ENCODE results near the gene NQO2. TPM values are rescaled to one million over a fixed set of nuclear protein-coding genes. Genes with fewer than 3 reads are reported as not detected.

The NQO2 gene
- total and polyA plus RNA-seq, 2 of the 13 experiments (the other 11 are each of a cell fraction or from before 2014, with no cell fraction given): 32.2 to 56.5 TPM

- peak; percentile 54; the same call in 1 of the 2 replicates for TF ChIP-seq ZNF609 (CRISPR knock-in tag; IDR thresholded peaks at IDR 0.05; ENCODE audit: borderline replicate concordance)
- TF ChIP-seq, protein P1, sequence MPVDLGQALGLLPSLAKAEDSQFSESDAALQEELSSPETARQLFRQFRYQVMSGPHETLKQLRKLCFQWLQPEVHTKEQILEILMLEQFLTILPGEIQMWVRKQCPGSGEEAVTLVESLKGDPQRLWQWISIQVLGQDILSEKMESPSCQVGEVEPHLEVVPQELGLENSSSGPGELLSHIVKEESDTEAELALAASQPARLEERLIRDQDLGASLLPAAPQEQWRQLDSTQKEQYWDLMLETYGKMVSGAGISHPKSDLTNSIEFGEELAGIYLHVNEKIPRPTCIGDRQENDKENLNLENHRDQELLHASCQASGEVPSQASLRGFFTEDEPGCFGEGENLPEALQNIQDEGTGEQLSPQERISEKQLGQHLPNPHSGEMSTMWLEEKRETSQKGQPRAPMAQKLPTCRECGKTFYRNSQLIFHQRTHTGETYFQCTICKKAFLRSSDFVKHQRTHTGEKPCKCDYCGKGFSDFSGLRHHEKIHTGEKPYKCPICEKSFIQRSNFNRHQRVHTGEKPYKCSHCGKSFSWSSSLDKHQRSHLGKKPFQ (CRISPR knock-in tag; IDR thresholded peaks at IDR 0.05; ENCODE audit: insufficient replicate concordance): peak; percentile 84
- TF ChIP-seq ZNF343 (CRISPR knock-in tag; IDR thresholded peaks at IDR 0.05): no peak
- TF ChIP-seq FIP1L1 (IDR thresholded peaks at IDR 0.05; ENCODE audit: borderline replicate concordance, insufficient read depth, low read depth, low read length): no peak
- TF ChIP-seq, protein P2, sequence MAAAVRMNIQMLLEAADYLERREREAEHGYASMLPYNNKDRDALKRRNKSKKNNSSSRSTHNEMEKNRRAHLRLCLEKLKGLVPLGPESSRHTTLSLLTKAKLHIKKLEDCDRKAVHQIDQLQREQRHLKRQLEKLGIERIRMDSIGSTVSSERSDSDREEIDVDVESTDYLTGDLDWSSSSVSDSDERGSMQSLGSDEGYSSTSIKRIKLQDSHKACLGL (CRISPR knock-in tag; IDR thresholded peaks at IDR 0.05): no peak
- no peak for TF ChIP-seq FOXA1 (IDR thresholded peaks at IDR 0.05)
- peak; percentile 1; the same call in 1 of the 2 replicates for TF ChIP-seq FOXA1 (CRISPR knock-in tag; IDR thresholded peaks at IDR 0.05)
- TF ChIP-seq ZNF24 (IDR thresholded peaks at IDR 0.05): no peak
- no peak for TF ChIP-seq EZH2 (conservative IDR thresholded peaks at IDR 0.05; ENCODE audit: low read depth, low read length)
- TF ChIP-seq, protein P3, sequence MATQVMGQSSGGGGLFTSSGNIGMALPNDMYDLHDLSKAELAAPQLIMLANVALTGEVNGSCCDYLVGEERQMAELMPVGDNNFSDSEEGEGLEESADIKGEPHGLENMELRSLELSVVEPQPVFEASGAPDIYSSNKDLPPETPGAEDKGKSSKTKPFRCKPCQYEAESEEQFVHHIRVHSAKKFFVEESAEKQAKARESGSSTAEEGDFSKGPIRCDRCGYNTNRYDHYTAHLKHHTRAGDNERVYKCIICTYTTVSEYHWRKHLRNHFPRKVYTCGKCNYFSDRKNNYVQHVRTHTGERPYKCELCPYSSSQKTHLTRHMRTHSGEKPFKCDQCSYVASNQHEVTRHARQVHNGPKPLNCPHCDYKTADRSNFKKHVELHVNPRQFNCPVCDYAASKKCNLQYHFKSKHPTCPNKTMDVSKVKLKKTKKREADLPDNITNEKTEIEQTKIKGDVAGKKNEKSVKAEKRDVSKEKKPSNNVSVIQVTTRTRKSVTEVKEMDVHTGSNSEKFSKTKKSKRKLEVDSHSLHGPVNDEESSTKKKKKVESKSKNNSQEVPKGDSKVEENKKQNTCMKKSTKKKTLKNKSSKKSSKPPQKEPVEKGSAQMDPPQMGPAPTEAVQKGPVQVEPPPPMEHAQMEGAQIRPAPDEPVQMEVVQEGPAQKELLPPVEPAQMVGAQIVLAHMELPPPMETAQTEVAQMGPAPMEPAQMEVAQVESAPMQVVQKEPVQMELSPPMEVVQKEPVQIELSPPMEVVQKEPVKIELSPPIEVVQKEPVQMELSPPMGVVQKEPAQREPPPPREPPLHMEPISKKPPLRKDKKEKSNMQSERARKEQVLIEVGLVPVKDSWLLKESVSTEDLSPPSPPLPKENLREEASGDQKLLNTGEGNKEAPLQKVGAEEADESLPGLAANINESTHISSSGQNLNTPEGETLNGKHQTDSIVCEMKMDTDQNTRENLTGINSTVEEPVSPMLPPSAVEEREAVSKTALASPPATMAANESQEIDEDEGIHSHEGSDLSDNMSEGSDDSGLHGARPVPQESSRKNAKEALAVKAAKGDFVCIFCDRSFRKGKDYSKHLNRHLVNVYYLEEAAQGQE (IDR thresholded peaks at IDR 0.05; ENCODE audit: borderline replicate concordance in 1 of 2, low read depth in 1 of 2, low read length in 2 of 2): peak in 1 of 2 experiments; percentile 84; a peak in 2 of 4 replicates
- TF ChIP-seq, protein P4, sequence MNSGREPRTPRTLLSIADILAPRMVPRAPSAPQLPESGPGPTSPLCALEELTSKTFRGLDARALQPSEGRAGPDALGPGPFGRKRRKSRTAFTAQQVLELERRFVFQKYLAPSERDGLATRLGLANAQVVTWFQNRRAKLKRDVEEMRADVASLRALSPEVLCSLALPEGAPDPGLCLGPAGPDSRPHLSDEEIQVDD (CRISPR knock-in tag; IDR thresholded peaks at IDR 0.05; ENCODE audit: borderline replicate concordance): no peak
- TF ChIP-seq ZNF468 (CRISPR knock-in tag; IDR thresholded peaks at IDR 0.05): no peak
- TF ChIP-seq ZNF530 (CRISPR knock-in tag; IDR thresholded peaks at IDR 0.05; ENCODE audit: low read depth): no peak
- TF ChIP-seq CENPT (CRISPR knock-in tag; IDR thresholded peaks at IDR 0.05; ENCODE audit: low read depth): no peak
- TF ChIP-seq POLR2G (IDR thresholded peaks at IDR 0.05; ENCODE audit: low read depth, low read length): peak; percentile 87
- peak; percentile 70; the same call in 1 of the 2 replicates for TF ChIP-seq KDM2A (CRISPR knock-in tag; IDR thresholded peaks at IDR 0.05; ENCODE audit: borderline replicate concordance, low read depth)
These were observed 10.1 kb upstream of the NQO2 start (continued) for GRCh38 chr6:2989332-2990247.
